Activated CD4-positive, CD25-positive, alpha-beta regulatory T cell treated with anti-CD3 and anti-CD28 coated beads, Interleukin-2, amount 50 U/mL, for 24 hours (primary cell): ENCODE measurements around the gene PRAMEF27.
"Not testable (repeated sequence)": the region's sequence is repeated elsewhere in the genome, so short reads cannot be mapped to it uniquely, and the experiment has no call there.

Source experiments
- ATAC-seq, 2 donors: fragments of 150-1000 bp; cut with Tn5 transposase; one replicate each; pipeline ENCODE4 v1.10.0; 2021; ENCODE audit warnings: mild to moderate bottlenecking in 1 of 2, moderate library complexity in 1 of 2

The PRAMEF27 gene

GRCh38 chr1:13056475-13056874, at the start of gene PRAMEF27:
TSS of gene PRAMEF27 (minus strand) at chr1:13056575. CDS start at chr1:13053659, 2,916 bp downstream.
- not testable (repeated sequence) for ATAC-seq

DNA sequence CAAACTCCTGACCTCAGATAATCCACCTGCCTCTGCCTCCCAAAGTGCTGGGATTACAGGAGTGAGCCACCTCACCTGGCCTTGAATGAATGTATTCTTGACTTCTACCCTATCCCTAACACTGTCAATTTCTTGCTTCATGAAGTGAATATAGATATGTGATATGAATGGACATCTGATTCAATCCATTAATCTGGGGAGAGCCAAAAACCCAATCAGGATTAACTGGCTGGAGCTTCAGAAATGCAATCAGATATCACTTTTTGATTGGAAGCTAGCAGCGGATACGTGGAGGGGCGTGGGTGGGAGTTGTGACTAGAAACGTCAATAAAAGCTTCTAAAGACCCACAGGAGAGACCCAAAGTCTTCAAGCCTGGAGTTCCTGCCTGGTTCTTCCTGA, 14.1 kb upstream of the PRAMEF27 start, which contains the start of gene PRAMEF25:
Gene PRAMEF25, plus strand, starts transcription at position 301 of the 400 bp plus-strand sequence. CDS start 2,920 bp downstream, outside the sequence.
- ATAC-seq = not testable (repeated sequence)

GRCh38 chr1:13019846-13020245, 36.5 kb downstream of the PRAMEF27 start:
- not testable (repeated sequence) for ATAC-seq

DNA sequence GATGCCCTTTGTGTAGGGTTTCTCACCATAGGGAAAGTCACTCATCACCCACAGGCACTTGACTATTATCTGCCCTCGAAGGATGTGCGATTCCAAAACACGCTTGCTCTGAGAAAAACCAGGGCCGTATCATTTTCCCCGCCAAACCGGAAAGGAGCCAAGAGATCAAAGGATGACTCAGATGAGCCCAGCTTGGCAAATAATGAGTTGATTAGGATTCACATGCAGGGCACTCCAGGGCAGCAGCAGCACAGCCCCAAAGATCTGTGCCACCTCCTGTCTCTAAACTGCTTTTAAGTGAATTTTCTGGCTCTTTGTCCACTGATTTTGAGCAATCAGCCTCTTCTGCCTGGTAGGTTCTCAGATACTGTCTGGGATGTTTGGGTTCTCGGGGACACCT, 44.4 kb downstream of the PRAMEF27 start:
- not testable (repeated sequence) for ATAC-seq

GRCh38 chr1:13009348-13009747, 47.0 kb downstream of the PRAMEF27 start:
- ATAC-seq = not testable (repeated sequence)

- not testable (repeated sequence) for ATAC-seq
Observed at GRCh38 chr1:13005732-13006131, 50.6 kb downstream of the PRAMEF27 start.
